Fibroblast of lung (primary cell): ENCODE data around the gene TRAPPC14.

Experiments used
- CTCF ChIP-seq, 2 donors: IDR thresholded peaks in 1 of 2; conservative IDR thresholded peaks in 1 of 2; 1 replicate in 1 of 2; 2 replicates in 1 of 2; pipeline ENCODE4 v1.5.1; 2011 to 2012; ENCODE audit warnings: low read length in 2 of 2, control low read depth in 1 of 2, inconsistent platforms in 1 of 2, low read depth in 1 of 2, mild to moderate bottlenecking in 1 of 2
- EZH2 ChIP-seq: IDR thresholded peaks from 2 replicates; pipeline ENCODE4 v1.5.1; 2012; ENCODE audit warnings: low read length, control low read depth, mild to moderate bottlenecking; ENCODE audit errors: missing control alignments

- TF ChIP-seq CTCF (conservative IDR thresholded peaks at IDR 0.05 in 1 of 2, IDR thresholded peaks at IDR 0.05 in 1 of 2; ENCODE audit: low read depth in 1 of 2, low read length in 2 of 2) = no peak
- TF ChIP-seq EZH2 = no peak
Measured at GRCh38 chr7:100166317-100166940, 7.9 kb upstream of the TRAPPC14 start.
